ENCODE data around the gene TWSG1. TPM values are rescaled to one million over a fixed set of nuclear protein-coding genes. Genes with fewer than 3 reads are reported as not detected.

TWSG1 gene
- total and polyA plus RNA-seq, 10 of the 15 experiments (the other 5 are each of a cell fraction or from before 2014, with no cell fraction given) = 11.1 to 45.1 (median 27.7) TPM

DNA sequence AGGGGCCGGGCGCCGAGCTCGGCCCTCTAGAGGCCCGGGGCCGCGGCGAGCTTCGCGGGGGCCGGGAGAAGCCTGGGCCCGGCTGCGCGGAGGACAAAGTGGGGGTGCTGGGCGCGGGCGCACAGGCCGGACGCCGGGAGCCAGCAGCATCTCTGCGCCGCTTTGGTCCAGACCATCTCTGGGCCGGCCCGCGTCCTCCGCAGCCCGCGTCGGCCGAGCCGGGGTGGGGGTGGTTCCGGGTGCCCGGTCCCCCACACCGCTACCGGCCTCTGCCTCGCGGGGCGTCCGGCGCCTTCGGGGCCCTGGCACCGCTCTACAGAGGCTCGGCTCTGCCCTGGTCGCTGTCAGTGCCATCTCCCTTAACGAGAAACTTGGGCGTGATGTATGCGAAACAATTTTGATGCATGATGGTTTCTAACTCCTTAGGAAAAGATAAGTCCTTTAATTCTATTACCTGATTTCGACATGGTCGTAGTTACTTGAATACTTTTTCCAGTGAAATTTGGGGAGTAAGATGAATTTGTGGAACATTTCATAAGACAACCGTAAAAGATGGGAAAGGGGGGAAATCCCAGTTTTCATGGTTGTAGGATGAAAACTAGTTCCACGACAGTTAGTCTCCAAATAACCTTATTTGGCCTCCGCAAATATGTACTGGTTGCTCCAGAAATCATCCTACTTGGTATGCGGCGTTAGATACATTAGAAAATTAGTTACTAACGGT is 562 bp downstream of the TWSG1 start:
- no TSS peak for BruUV-seq (replicated peaks)
- in situ Hi-C loops (cut with MboI) (loop anchor here (10.0 kb wide), 1 partner anchor 270 kb away; no protein-coding TSS in a partner anchor), intact Hi-C loops (cut with micrococcal nuclease; ENCODE audit: unreplicated experiment) (loop anchor here (2.0 kb wide), 3 partner anchors 18 to 182 kb away; partner anchors contain the start of gene RALBP1)
- H3K79me2 ChIP-seq (ENCODE audit: control insufficient read depth, insufficient read depth, low read length) = peaks cover 38% of the 10 kb centered on the region
- H3K4me2 ChIP-seq (ENCODE audit: control insufficient read depth, insufficient read depth) = peak overlapping the region; percentile 80
- ChIA-PET SMC1A (ENCODE audit: uncharacterized antibody, unreplicated experiment) (no interaction called here), CTCF (interaction anchor here (0.7 to 1.8 kb wide), 6 partner anchors 10 to 464 kb away, joined by 3 to 10 read pairs (median 3); no protein-coding TSS in a partner anchor), POLR2A (interaction anchor here (1.3 to 1.4 kb wide), 2 partner anchors 12 to 22 kb away, joined by 5 to 6 read pairs; no protein-coding TSS in a partner anchor), RAD21 (ENCODE audit: unreplicated experiment) (interaction anchor here (0.7 to 1.4 kb wide), 7 partner anchors 12 to 264 kb away, joined by 3 to 4 read pairs (median 3); no protein-coding TSS in a partner anchor)
- H3K9ac ChIP-seq (ENCODE audit: control insufficient read depth, insufficient read depth, low read length) = peak overlapping the region; percentile 66
- H3K4me3 ChIP-seq = peak overlapping the region; percentile 79
- WGBS (ENCODE audit: insufficient coverage, insufficient replicate concordance, low lambda C conversion rate, missing lambda C conversion rate) = 5% methylated on average over 31 of the region's 55 CpGs
- H3K9me3 ChIP-seq (replicated peaks; ENCODE audit: control insufficient read depth, insufficient read depth, low read length) = no peaks in the 10 kb centered on the region
- peak overlapping the region; percentile 62 for H2AFZ ChIP-seq (ENCODE audit: control insufficient read depth, low read depth, low read length)
- FAIRE-seq = no peak
- no peak for DNase-seq (ENCODE audit: low read depth, low spot score)
- peak overlapping the region; percentile 36 for H3K27ac ChIP-seq (ENCODE audit: control insufficient read depth, insufficient read depth)
- peaks cover 5% of the 10 kb centered on the region; the same call in 1 of the 2 replicates for H3K4me1 ChIP-seq (ENCODE audit: control insufficient read depth, insufficient read depth, low read length)
- H3K27me3 ChIP-seq (replicated peaks in 1 of 2; ENCODE audit: control insufficient read depth in 2 of 2, insufficient read depth in 2 of 2, low read length in 1 of 2) = no peaks in the 10 kb centered on the region
- peak; percentile 75 for ATAC-seq
- H4K20me1 ChIP-seq (ENCODE audit: control insufficient read depth, insufficient read depth) = no peaks in the 10 kb centered on the region
- H3K36me3 ChIP-seq (ENCODE audit: control insufficient read depth in 2 of 2, insufficient read depth in 2 of 2, low read length in 1 of 2) = no peaks in the 10 kb centered on the region; a peak in 1 of 4 replicates
- TF ChIP-seq GATAD2B (conservative IDR thresholded peaks at IDR 0.05; ENCODE audit: low read depth) (peak; percentile 87), RCOR1 (conservative IDR thresholded peaks at IDR 0.05; ENCODE audit: low read depth, low read length) (no peak), PML (IDR thresholded peaks at IDR 0.05; ENCODE audit: low read length) (no peak), NFYA (IDR thresholded peaks at IDR 0.05; ENCODE audit: borderline replicate concordance, low read depth, low read length) (no peak), SP1 (IDR thresholded peaks at IDR 0.05; ENCODE audit: low read depth, low read length) (no peak), IKZF1 (conservative IDR thresholded peaks at IDR 0.05) (peak; percentile 66; the same call in 1 of the 2 replicates), NR2C1 (IDR thresholded peaks at IDR 0.05) (no peak), CHD4 (IDR thresholded peaks at IDR 0.05) (no peak), ZNF217 (IDR thresholded peaks at IDR 0.05) (0 out of 2 replicates have a peak, but pooled peaks have one; percentile 31), POLR2AphosphoS2 (IDR thresholded peaks at IDR 0.05; ENCODE audit: low read depth, low read length) (no peak), SMC3 (IDR thresholded peaks at IDR 0.05; ENCODE audit: borderline replicate concordance, low read length) (no peak), RBBP5 (conservative IDR thresholded peaks at IDR 0.05) (no peak), SPI1 (IDR thresholded peaks at IDR 0.05; ENCODE audit: borderline replicate concordance, insufficient read depth, low read depth, low read length) (no peak), SMARCA5 (IDR thresholded peaks at IDR 0.05) (peak; percentile 66)
- TF ChIP-seq, protein P1, sequence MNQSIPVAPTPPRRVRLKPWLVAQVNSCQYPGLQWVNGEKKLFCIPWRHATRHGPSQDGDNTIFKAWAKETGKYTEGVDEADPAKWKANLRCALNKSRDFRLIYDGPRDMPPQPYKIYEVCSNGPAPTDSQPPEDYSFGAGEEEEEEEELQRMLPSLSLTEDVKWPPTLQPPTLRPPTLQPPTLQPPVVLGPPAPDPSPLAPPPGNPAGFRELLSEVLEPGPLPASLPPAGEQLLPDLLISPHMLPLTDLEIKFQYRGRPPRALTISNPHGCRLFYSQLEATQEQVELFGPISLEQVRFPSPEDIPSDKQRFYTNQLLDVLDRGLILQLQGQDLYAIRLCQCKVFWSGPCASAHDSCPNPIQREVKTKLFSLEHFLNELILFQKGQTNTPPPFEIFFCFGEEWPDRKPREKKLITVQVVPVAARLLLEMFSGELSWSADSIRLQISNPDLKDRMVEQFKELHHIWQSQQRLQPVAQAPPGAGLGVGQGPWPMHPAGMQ (IDR thresholded peaks at IDR 0.05; ENCODE audit: borderline replicate concordance) = no peak
- TF ChIP-seq, protein P2, sequence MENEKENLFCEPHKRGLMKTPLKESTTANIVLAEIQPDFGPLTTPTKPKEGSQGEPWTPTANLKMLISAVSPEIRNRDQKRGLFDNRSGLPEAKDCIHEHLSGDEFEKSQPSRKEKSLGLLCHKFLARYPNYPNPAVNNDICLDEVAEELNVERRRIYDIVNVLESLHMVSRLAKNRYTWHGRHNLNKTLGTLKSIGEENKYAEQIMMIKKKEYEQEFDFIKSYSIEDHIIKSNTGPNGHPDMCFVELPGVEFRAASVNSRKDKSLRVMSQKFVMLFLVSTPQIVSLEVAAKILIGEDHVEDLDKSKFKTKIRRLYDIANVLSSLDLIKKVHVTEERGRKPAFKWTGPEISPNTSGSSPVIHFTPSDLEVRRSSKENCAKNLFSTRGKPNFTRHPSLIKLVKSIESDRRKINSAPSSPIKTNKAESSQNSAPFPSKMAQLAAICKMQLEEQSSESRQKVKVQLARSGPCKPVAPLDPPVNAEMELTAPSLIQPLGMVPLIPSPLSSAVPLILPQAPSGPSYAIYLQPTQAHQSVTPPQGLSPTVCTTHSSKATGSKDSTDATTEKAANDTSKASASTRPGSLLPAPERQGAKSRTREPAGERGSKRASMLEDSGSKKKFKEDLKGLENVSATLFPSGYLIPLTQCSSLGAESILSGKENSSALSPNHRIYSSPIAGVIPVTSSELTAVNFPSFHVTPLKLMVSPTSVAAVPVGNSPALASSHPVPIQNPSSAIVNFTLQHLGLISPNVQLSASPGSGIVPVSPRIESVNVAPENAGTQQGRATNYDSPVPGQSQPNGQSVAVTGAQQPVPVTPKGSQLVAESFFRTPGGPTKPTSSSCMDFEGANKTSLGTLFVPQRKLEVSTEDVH (IDR thresholded peaks at IDR 0.05; ENCODE audit: low read depth, partially characterized antibody) = peak; percentile 29
- TF ChIP-seq, protein P3, sequence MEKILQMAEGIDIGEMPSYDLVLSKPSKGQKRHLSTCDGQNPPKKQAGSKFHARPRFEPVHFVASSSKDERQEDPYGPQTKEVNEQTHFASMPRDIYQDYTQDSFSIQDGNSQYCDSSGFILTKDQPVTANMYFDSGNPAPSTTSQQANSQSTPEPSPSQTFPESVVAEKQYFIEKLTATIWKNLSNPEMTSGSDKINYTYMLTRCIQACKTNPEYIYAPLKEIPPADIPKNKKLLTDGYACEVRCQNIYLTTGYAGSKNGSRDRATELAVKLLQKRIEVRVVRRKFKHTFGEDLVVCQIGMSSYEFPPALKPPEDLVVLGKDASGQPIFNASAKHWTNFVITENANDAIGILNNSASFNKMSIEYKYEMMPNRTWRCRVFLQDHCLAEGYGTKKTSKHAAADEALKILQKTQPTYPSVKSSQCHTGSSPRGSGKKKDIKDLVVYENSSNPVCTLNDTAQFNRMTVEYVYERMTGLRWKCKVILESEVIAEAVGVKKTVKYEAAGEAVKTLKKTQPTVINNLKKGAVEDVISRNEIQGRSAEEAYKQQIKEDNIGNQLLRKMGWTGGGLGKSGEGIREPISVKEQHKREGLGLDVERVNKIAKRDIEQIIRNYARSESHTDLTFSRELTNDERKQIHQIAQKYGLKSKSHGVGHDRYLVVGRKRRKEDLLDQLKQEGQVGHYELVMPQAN (conservative IDR thresholded peaks at IDR 0.05) = peak; percentile 88
- TF ChIP-seq, protein P4, sequence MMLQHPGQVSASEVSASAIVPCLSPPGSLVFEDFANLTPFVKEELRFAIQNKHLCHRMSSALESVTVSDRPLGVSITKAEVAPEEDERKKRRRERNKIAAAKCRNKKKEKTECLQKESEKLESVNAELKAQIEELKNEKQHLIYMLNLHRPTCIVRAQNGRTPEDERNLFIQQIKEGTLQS (IDR thresholded peaks at IDR 0.05; ENCODE audit: borderline replicate concordance, extremely low read depth, low read depth, low read length) = no peak
